Activated CD8-positive, alpha-beta T cell treated with anti-CD3 and anti-CD28 coated beads for 36 hours (primary cell): Measurements from ENCODE around the gene TLE1. TPM values are rescaled to one million over a fixed set of nuclear protein-coding genes. Genes with fewer than 3 reads are reported as not detected.

Experiments used
- ATAC-seq: fragments of 200-7000 bp; cut with Tn5 transposase; one replicate; pipeline ENCODE4 v1.10.0; 2021; ENCODE audit warnings: mild to moderate bottlenecking, moderate library complexity
- CTCF ChIA-PET: fragments of 350-600 bp; sonication (Branson Sonifier 250); formaldehyde crosslinking; loops from one replicate; lab custom pipeline; 2021; ENCODE audit warnings: antibody characterized with exemption; lab: Charles Lee
- POLR2A ChIA-PET: fragments of 350-600 bp; sonication (Branson Sonifier 250); formaldehyde crosslinking; loops from one replicate; lab custom pipeline; 2021; ENCODE audit warnings: antibody characterized with exemption; lab: Charles Lee
- DNase-seq: peaks from one replicate; pipeline ENCODE4 v3.0.0-alpha.2; 2020
- H3K27ac Mint-ChIP-seq: one replicate; pipeline ENCODE4 v1.8.0; 2021; ENCODE audit warnings: mild to moderate bottlenecking, mixed read lengths
- H3K27me3 Mint-ChIP-seq: one replicate; pipeline ENCODE4 v1.8.0; 2021; ENCODE audit warnings: mixed read lengths
- H3K36me3 Mint-ChIP-seq: one replicate; pipeline ENCODE4 v1.8.0; 2021; ENCODE audit warnings: low read depth, mixed read lengths
- H3K4me1 Mint-ChIP-seq: one replicate; pipeline ENCODE4 v1.8.0; 2021; ENCODE audit warnings: low read depth, mixed read lengths
- H3K4me3 Mint-ChIP-seq: one replicate; pipeline ENCODE4 v1.8.0; 2021; ENCODE audit warnings: mild to moderate bottlenecking, moderate library complexity, mixed read lengths
- H3K9me3 Mint-ChIP-seq: one replicate; pipeline ENCODE4 v1.8.0; 2021; ENCODE audit warnings: mixed read lengths
- intact Hi-C: fragments of 100-400 bp; cut with micrococcal nuclease; formaldehyde crosslinking; loops from one replicate; pipeline ENCODE4 v1.10.0; 2022
- total RNA-seq, 2 experiments: library from RNA; stranded (reverse); gene quantifications; one replicate each; pipeline ENCODE4 v1.2.3, GENCODE V29; 2021
- TF ChIP-seq, protein P1 (sequence below): fragments of 200-600 bp; IDR thresholded peaks from one replicate; pipeline ENCODE4 v1.8.0; 2022; ENCODE audit warnings: antibody characterized with exemption, mild to moderate bottlenecking

TLE1 gene
- total RNA-seq, 2 experiments from 2014 or later = 0.20 to 0.29 TPM

DNA sequence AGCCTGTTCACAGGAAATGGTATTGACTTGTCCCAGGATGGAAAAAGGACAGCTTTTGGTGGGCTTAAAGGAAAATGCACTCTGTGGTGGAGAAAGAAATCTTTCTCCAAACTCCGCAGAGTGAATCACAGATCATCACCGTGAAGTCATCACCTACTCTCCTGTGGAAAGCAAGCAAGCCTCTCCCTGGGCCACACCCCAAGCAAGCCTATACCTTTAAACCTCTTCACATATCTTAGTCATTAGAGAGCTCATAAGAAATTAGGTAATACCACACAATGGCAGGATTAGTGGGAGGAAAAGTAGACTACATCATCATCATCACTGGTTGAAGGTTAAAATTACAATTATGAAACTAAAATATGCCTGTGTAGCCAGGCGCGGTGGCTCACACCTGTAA lies 23.2 kb downstream of the TLE1 start:
- ChIA-PET CTCF (no interaction called here), POLR2A (no interaction called here)
- TF ChIP-seq, protein P1, sequence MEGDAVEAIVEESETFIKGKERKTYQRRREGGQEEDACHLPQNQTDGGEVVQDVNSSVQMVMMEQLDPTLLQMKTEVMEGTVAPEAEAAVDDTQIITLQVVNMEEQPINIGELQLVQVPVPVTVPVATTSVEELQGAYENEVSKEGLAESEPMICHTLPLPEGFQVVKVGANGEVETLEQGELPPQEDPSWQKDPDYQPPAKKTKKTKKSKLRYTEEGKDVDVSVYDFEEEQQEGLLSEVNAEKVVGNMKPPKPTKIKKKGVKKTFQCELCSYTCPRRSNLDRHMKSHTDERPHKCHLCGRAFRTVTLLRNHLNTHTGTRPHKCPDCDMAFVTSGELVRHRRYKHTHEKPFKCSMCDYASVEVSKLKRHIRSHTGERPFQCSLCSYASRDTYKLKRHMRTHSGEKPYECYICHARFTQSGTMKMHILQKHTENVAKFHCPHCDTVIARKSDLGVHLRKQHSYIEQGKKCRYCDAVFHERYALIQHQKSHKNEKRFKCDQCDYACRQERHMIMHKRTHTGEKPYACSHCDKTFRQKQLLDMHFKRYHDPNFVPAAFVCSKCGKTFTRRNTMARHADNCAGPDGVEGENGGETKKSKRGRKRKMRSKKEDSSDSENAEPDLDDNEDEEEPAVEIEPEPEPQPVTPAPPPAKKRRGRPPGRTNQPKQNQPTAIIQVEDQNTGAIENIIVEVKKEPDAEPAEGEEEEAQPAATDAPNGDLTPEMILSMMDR = no peak
- no peaks in the 10 kb centered on the region for H3K36me3 Mint-ChIP-seq
- ATAC-seq (no peak), DNase-seq (no peak)
- intact Hi-C loops = no loop called here
- no peaks in the 10 kb centered on the region for H3K27me3 Mint-ChIP-seq
- no peak overlapping the region for H3K4me3 Mint-ChIP-seq
- H3K9me3 Mint-ChIP-seq = no peaks in the 10 kb centered on the region
- no peak overlapping the region for H3K27ac Mint-ChIP-seq
- no peaks in the 10 kb centered on the region for H3K4me1 Mint-ChIP-seq

DNA sequence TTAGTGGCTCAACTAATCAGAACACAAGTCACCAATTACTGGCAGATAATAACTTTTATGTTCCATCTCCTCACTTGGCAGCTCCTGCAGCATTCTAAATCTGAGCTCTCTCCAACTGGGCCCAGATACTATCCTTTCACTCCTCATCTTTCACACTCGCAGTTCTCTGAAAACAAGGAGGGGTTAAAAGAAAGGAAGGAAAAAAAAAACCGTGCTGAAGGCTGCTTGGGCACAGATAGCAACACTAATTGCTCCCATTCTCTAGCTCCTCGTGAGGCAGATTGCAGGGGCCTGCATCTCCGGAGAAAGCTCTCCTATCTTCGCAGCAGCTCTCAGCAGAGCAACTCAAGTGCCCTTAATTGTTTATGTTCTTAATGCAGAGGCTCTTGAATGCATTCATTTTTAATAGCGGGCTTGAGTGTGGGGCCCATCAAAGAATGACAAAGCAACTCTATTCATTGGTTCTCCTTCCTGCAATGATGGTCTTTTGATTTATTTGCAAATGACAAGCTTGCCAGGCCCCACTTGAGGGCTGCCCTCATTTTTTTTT lies 23.9 kb downstream of the TLE1 start:
- H3K4me1 Mint-ChIP-seq = no peaks in the 10 kb centered on the region
- DNase-seq (no peak), ATAC-seq (no peak)
- no peaks in the 10 kb centered on the region for H3K27me3 Mint-ChIP-seq
- H3K9me3 Mint-ChIP-seq = no peaks in the 10 kb centered on the region
- H3K4me3 Mint-ChIP-seq = no peak overlapping the region
- H3K36me3 Mint-ChIP-seq = no peaks in the 10 kb centered on the region
- no peak overlapping the region for H3K27ac Mint-ChIP-seq
- TF ChIP-seq, protein P1 = no peak
- intact Hi-C loops = no loop called here
- ChIA-PET POLR2A (no interaction called here), CTCF (no interaction called here)

- ATAC-seq (no peak), DNase-seq (no peak)
- intact Hi-C loops = no loop called here
- no peaks in the 10 kb centered on the region for H3K36me3 Mint-ChIP-seq
- H3K27ac Mint-ChIP-seq = no peak overlapping the region
- CTCF ChIA-PET = no interaction called here
- TF ChIP-seq, protein P1 = no peak
- H3K4me1 Mint-ChIP-seq = no peaks in the 10 kb centered on the region
- no peaks in the 10 kb centered on the region for H3K9me3 Mint-ChIP-seq
- peaks cover 1% of the 10 kb centered on the region for H3K27me3 Mint-ChIP-seq
- POLR2A ChIA-PET = no interaction called here
- no peak overlapping the region for H3K4me3 Mint-ChIP-seq
Measured at GRCh38 chr9:81664638-81665222, 24.6 kb downstream of the TLE1 start.

DNA sequence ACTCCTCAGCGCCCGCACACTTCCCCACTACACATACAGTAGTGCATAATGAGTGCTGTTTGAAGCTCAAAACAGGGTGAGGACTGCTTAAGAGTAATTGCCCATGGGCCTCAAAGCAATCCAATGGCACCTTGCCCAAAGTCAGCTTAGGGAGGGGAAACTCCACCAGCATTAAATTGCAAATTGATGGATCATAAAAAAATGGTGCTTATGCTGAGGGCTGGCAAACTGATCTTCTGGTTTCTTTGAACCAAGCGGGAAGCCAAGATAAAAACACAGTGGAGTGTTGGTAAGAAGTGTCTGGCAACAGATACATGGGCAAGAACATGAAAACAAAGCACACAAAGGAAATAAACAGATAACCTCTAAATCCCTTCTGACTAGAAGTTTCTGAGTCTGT lies 28.0 kb downstream of the TLE1 start:
- H3K4me3 Mint-ChIP-seq = no peak overlapping the region
- ChIA-PET POLR2A (no interaction called here), CTCF (no interaction called here)
- H3K4me1 Mint-ChIP-seq = no peaks in the 10 kb centered on the region
- H3K27ac Mint-ChIP-seq = no peak overlapping the region
- H3K36me3 Mint-ChIP-seq = no peaks in the 10 kb centered on the region
- peaks cover 2% of the 10 kb centered on the region for H3K27me3 Mint-ChIP-seq
- ATAC-seq (no peak), DNase-seq (no peak)
- intact Hi-C loops = no loop called here
- TF ChIP-seq, protein P1 = no peak
- no peaks in the 10 kb centered on the region for H3K9me3 Mint-ChIP-seq

DNA sequence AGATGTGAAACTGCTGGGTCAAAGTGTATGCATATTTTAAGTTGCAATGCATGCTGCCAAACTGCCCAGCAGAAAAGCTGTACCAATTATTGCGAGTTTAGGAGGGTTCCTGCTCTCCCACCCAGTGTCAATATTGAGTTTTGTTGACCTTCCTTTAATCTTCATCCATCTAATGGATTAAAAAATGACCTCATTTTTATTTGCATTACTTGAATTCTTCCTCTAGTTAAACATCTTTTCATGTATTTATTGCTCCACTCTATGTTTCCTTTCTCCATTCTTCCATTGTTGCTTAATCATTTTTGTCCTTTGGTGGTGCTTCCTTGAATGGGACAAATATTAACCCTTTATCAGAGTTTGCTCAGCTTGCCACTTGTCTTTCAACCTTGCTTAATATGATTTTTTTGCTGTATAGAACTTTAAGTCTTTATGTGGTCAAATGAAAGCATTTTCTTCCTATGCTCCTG lies 32.4 kb downstream of the TLE1 start:
- intact Hi-C loops = no loop called here
- no peaks in the 10 kb centered on the region for H3K36me3 Mint-ChIP-seq
- CTCF ChIA-PET = no interaction called here
- no peak for DNase-seq
- H3K9me3 Mint-ChIP-seq = no peaks in the 10 kb centered on the region
- ATAC-seq = no peak
- H3K4me1 Mint-ChIP-seq = peaks cover 5% of the 10 kb centered on the region
- H3K27me3 Mint-ChIP-seq = peaks cover 2% of the 10 kb centered on the region
- H3K4me3 Mint-ChIP-seq = no peak overlapping the region
- POLR2A ChIA-PET = no interaction called here
- no peak overlapping the region for H3K27ac Mint-ChIP-seq
- TF ChIP-seq, protein P1 = no peak
